A549 (cell line): ENCODE data around the gene LRRFIP2. TPM values are rescaled to one million over a fixed set of nuclear protein-coding genes. Genes with fewer than 3 reads are reported as not detected.

Experiments
- ATAC-seq, 2 experiments: fragments of 200-7000 bp in 1 of 2; fragments of >200 bp in 1 of 2; cut with Nextera tagmentation in 1 of 2; cut with Tn5 transposase in 1 of 2; 3 replicates each; pipeline versions ENCODE4 v1.8.0 to v1.9.1; 2018 to 2020; ENCODE audit warnings: mild to moderate bottlenecking in 1 of 2, moderate library complexity in 1 of 2
- CTCF ChIA-PET: fragments of 300-600 bp; sonication (Branson Sonifier 250); formaldehyde crosslinking; extraction: SDS; loops from one replicate; lab custom pipeline; 2021; ENCODE audit warnings: antibody characterized with exemption, inconsistent platforms; lab: Yijun Ruan, JAX
- POLR2A ChIA-PET: fragments of 350-600 bp; formaldehyde crosslinking; extraction: SDS; loops from one replicate; lab custom pipeline; 2021; ENCODE audit warnings: antibody characterized with exemption, inconsistent platforms; lab: Yijun Ruan, JAX
- DNase-seq, 2 experiments: peaks; one replicate each; pipeline versions ENCODE4 v3.0.0 to v3.0.0-alpha.2; 2011 to 2016; ENCODE audit warnings: low read depth in 1 of 2, low spot score in 1 of 2
- FAIRE-seq: peaks from 2 replicates; lab custom pipeline; 2011; peaks lifted over from hg19 to GRCh38; lab: Jason Lieb, UNC
- H3K27ac ChIP-seq, 2 experiments: fragments of >200 bp; sonication (Bioruptor Twin); formaldehyde crosslinking; 3 replicates each; pipeline ENCODE4 v1.5.1; 2016 to 2017
- H3K4me1 ChIP-seq: fragments of >200 bp; sonication (Bioruptor Twin); formaldehyde crosslinking; 3 replicates; pipeline ENCODE4 v1.6.1; 2016
- H3K4me2 ChIP-seq: fragments of >200 bp; sonication (Bioruptor Twin); formaldehyde crosslinking; 3 replicates; pipeline ENCODE4 v1.6.1; 2016
- H3K4me3 ChIP-seq: fragments of >200 bp; sonication (Bioruptor Twin); formaldehyde crosslinking; 3 replicates; pipeline ENCODE4 v1.5.1; 2016
- H3K9me3 ChIP-seq: fragments of >200 bp; sonication (Bioruptor Twin); formaldehyde crosslinking; 3 replicates; pipeline ENCODE4 v1.6.1; 2016
- BHLHE40 ChIP-seq: IDR thresholded peaks from 2 replicates; pipeline ENCODE4 v1.6.1; 2012; ENCODE audit warnings: low read depth, low read length, inconsistent platforms
- CBX2 ChIP-seq: fragments of 200-600 bp; sonication (generic); IDR thresholded peaks from 2 replicates; pipeline ENCODE4 v1.6.1; 2016; ENCODE audit warnings: low read depth, mild to moderate bottlenecking, borderline replicate concordance
- CHD2 ChIP-seq: fragments of 150-350 bp; IDR thresholded peaks from 2 replicates; pipeline ENCODE4 v1.6.1; 2014; ENCODE audit warnings: low read length; ENCODE audit not compliant: partially characterized antibody
- E2F6 ChIP-seq: IDR thresholded peaks from 2 replicates; pipeline ENCODE4 v1.6.1; 2012; ENCODE audit warnings: low read depth, borderline replicate concordance
- EHF ChIP-seq: fragments of 250-450 bp; sonication (Bioruptor Pico); IDR thresholded peaks from 2 replicates; pipeline ENCODE4 v1.5.0; 2020; ENCODE audit warnings: mild to moderate bottlenecking
- EHMT2 ChIP-seq: fragments of 200-600 bp; sonication (generic); IDR thresholded peaks from 2 replicates; pipeline ENCODE4 v1.6.1; 2016; ENCODE audit warnings: antibody characterized with exemption, low read depth, mild to moderate bottlenecking, moderate library complexity
- ELK1 ChIP-seq: fragments of 150-350 bp; IDR thresholded peaks from 2 replicates; pipeline ENCODE4 v1.6.1; 2014; ENCODE audit warnings: low read depth, mild to moderate bottlenecking, low read length
- EP300 ChIP-seq, 2 experiments: fragments of >200 bp; sonication (Bioruptor Twin); formaldehyde crosslinking; IDR thresholded peaks; 2 replicates in 1 of 2; 3 replicates in 1 of 2; pipeline ENCODE4 v1.6.1; 2016 to 2017
- ESRRA ChIP-seq: fragments of 150-350 bp; IDR thresholded peaks from 2 replicates; pipeline ENCODE4 v1.6.1; 2014; ENCODE audit warnings: mild to moderate bottlenecking, low read length, borderline replicate concordance
- FOSL2 ChIP-seq, 2 experiments: fragments of 450-650 bp in 1 of 2; fragments of >200 bp in 1 of 2; sonication (Bioruptor Twin) in 1 of 2; formaldehyde crosslinking; IDR thresholded peaks; 2 replicates each; pipeline versions ENCODE4 v1.5.0 to v1.6.1; 2016 to 2020; ENCODE audit warnings: mild to moderate bottlenecking in 1 of 2, moderate library complexity in 1 of 2
- GATA3 ChIP-seq: IDR thresholded peaks from 2 replicates; pipeline ENCODE4 v1.6.1; 2012; ENCODE audit warnings: borderline replicate concordance
- HDAC2 ChIP-seq: fragments of 200-600 bp; sonication (generic); IDR thresholded peaks from 2 replicates; pipeline ENCODE4 v1.6.1; 2016
- HES2 ChIP-seq: fragments of >200 bp; sonication (Bioruptor Twin); formaldehyde crosslinking; IDR thresholded peaks from 2 replicates; pipeline ENCODE4 v1.6.1; 2016
- HOXB5 ChIP-seq: fragments of 250-450 bp; sonication (Bioruptor Pico); IDR thresholded peaks from 2 replicates; pipeline ENCODE4 v1.5.0; 2020; ENCODE audit warnings: mild to moderate bottlenecking, moderate library complexity
- JUN ChIP-seq, 2 experiments: fragments of >200 bp; sonication (Bioruptor Twin); formaldehyde crosslinking; IDR thresholded peaks; 2 replicates in 1 of 2; 3 replicates in 1 of 2; pipeline ENCODE4 v1.6.1; 2016 to 2017
- JUNB ChIP-seq: fragments of >200 bp; sonication (Bioruptor Twin); formaldehyde crosslinking; IDR thresholded peaks from 2 replicates; pipeline ENCODE4 v1.6.1; 2016
- KDM5A ChIP-seq: fragments of 200-600 bp; sonication (generic); IDR thresholded peaks from 2 replicates; pipeline ENCODE4 v1.6.1; 2016; ENCODE audit warnings: antibody characterized with exemption, mild to moderate bottlenecking
- MAFK ChIP-seq: fragments of 450-650 bp; IDR thresholded peaks from 2 replicates; pipeline ENCODE4 v1.6.1; 2014; ENCODE audit not compliant: partially characterized antibody
- MAX ChIP-seq: IDR thresholded peaks from 2 replicates; pipeline ENCODE4 v1.6.1; 2012
- MAZ ChIP-seq: fragments of 150-350 bp; IDR thresholded peaks from 2 replicates; pipeline ENCODE4 v1.6.1; 2014; ENCODE audit warnings: antibody characterized with exemption, low read depth, low read length, borderline replicate concordance
- NPAS2 ChIP-seq: fragments of 250-450 bp; sonication (Bioruptor Pico); IDR thresholded peaks from 2 replicates; pipeline ENCODE4 v1.8.0; 2022; ENCODE audit warnings: mild to moderate bottlenecking, moderate library complexity, borderline replicate concordance
- POLR2AphosphoS2 ChIP-seq: conservative IDR thresholded peaks from 2 replicates; pipeline ENCODE4 v1.6.1; 2012; ENCODE audit warnings: low read length, improper control_type of control experiment, inconsistent platforms
- RARB ChIP-seq: fragments of 250-450 bp; sonication (Bioruptor Pico); IDR thresholded peaks from 2 replicates; pipeline ENCODE4 v1.8.0; 2021; ENCODE audit warnings: mild to moderate bottlenecking, moderate library complexity
- RFX5 ChIP-seq: fragments of 450-650 bp; IDR thresholded peaks from 2 replicates; pipeline ENCODE4 v1.7.1; 2014; ENCODE audit warnings: antibody characterized with exemption, mild to moderate bottlenecking, moderate library complexity
- SMC3 ChIP-seq: fragments of >200 bp; sonication (Bioruptor Twin); formaldehyde crosslinking; IDR thresholded peaks from 3 replicates; pipeline ENCODE4 v1.6.1; 2018; ENCODE audit warnings: inconsistent platforms
- TFCP2L1 ChIP-seq: fragments of 250-450 bp; sonication (Bioruptor Pico); IDR thresholded peaks from 2 replicates; pipeline ENCODE4 v1.5.0; 2021; ENCODE audit warnings: mild to moderate bottlenecking
- TP53 ChIP-seq: fragments of 250-450 bp; sonication (Bioruptor Pico); IDR thresholded peaks from 2 replicates; pipeline ENCODE4 v1.5.0; 2021; ENCODE audit warnings: mild to moderate bottlenecking, moderate library complexity
- USF2 ChIP-seq: fragments of 450-650 bp; IDR thresholded peaks from 2 replicates; pipeline ENCODE4 v1.6.1; 2014; ENCODE audit warnings: antibody characterized with exemption
- ZFP36 ChIP-seq: fragments of 450-650 bp; IDR thresholded peaks from 2 replicates; pipeline ENCODE4 v1.6.1; 2014; ENCODE audit warnings: borderline replicate concordance; ENCODE audit not compliant: partially characterized antibody
- ZNF302 ChIP-seq: fragments of 250-450 bp; sonication (Bioruptor Pico); IDR thresholded peaks from 2 replicates; pipeline ENCODE4 v1.9.0; 2021; ENCODE audit warnings: inconsistent platforms, mild to moderate bottlenecking, moderate library complexity
- ZSCAN20 ChIP-seq: fragments of 250-450 bp; sonication (Bioruptor Pico); IDR thresholded peaks from 2 replicates; pipeline ENCODE4 v1.8.0; 2022; ENCODE audit warnings: mild to moderate bottlenecking, moderate library complexity
- WGBS: methylation state at CpG from one replicate; pipeline ENCODE4 v1.1.6; 2017; ENCODE audit errors: missing lambda C conversion rate; 5-methylcytosine and 5-hydroxymethylcytosine counted together
- polyA plus RNA-seq, 4 experiments: library from polyadenylated mRNA; depleted of rRNA in 3 of 4; stranded (reverse); fragments of >200 nt; fragmentation: RNase III in 1 of 4; extraction: RNeasy Plus Mini Kit Qiagen cat#74134 plus additional on column Dnase treatment in 1 of 4; gene quantifications; 2 replicates in 3 of 4; 3 replicates in 1 of 4; pipeline ENCODE4 v1.2.3, GENCODE V29; 2011 to 2017

LRRFIP2 gene
- polyA plus RNA-seq, 2 of the 4 experiments (the other 2 are of a cell fraction) = 48.0 to 66.4 TPM

- TF ChIP-seq MAX = no peak
- TF ChIP-seq RFX5 = no peak
- no peak for TF ChIP-seq TFCP2L1
- TF ChIP-seq JUNB = no peak
- no peak for TF ChIP-seq ELK1
- no peak for TF ChIP-seq HOXB5 (CRISPR knock-in tag)
- no peak for TF ChIP-seq JUN (IDR thresholded peaks at IDR 0.05)
- TF ChIP-seq BHLHE40 = no peak
- TF ChIP-seq ZSCAN20 = no peak
- no peak for TF ChIP-seq EHF (CRISPR knock-in tag)
- no peak for TF ChIP-seq NPAS2 (CRISPR knock-in tag)
- TF ChIP-seq EP300 (IDR thresholded peaks at IDR 0.05) = no peak
- TF ChIP-seq ZFP36 = no peak
- TF ChIP-seq MAZ = no peak
- TF ChIP-seq ESRRA = no peak
- no peak for TF ChIP-seq CBX2
- TF ChIP-seq USF2 = no peak
- no peak for TF ChIP-seq SMC3
- H3K9me3 ChIP-seq = no peaks in the 10 kb centered on the region
- H3K27ac ChIP-seq = no peak overlapping the region; a peak in 2 of 6 replicates
- DNase-seq (no peak), ATAC-seq (no peak), FAIRE-seq (no peak)
- ChIA-PET POLR2A (no interaction called here), CTCF (interaction anchor here (1.4 to 1.5 kb wide), 2 partner anchors 11 kb away, joined by 4 to 5 read pairs; no protein-coding TSS in a partner anchor)
- peaks cover 49% of the 10 kb centered on the region for H3K4me1 ChIP-seq
- WGBS = 87% methylated on average over 3 of the region's 3 CpGs
- H3K4me2 ChIP-seq = no peak overlapping the region
- H3K4me3 ChIP-seq = no peak overlapping the region
These were observed 27.7 kb upstream of the LRRFIP2 start for GRCh38 chr3:37202035-37202434.

- no peak for DNase-seq
- POLR2A ChIA-PET = no interaction called here
- H3K4me3 ChIP-seq = no peak overlapping the region
- TF ChIP-seq CHD2 (no peak), JUNB (no peak), FOSL2 (IDR thresholded peaks at IDR 0.05) (no peak), FOSL2 (CRISPR knock-in tag; IDR thresholded peaks at IDR 0.05) (no peak), GATA3 (no peak), EHMT2 (no peak), ESRRA (no peak), E2F6 (no peak), ZFP36 (no peak), MAFK (no peak), HES2 (no peak), ZNF302 (CRISPR knock-in tag) (no peak), POLR2AphosphoS2 (no peak), KDM5A (no peak), HDAC2 (no peak), TP53 (CRISPR knock-in tag) (no peak), RARB (CRISPR knock-in tag) (no peak), RFX5 (no peak)
- TF ChIP-seq, all 56 proteins: peak for 0
- FAIRE-seq (no peak), ATAC-seq (no peak)
- CTCF ChIA-PET = interaction anchor here (0.9 to 1.2 kb wide), 2 partner anchors 13 to 21 kb away, joined by 3 to 4 read pairs; no protein-coding TSS in a partner anchor
- 87% methylated on average over 4 of the region's 4 CpGs for WGBS
- peak overlapping the region in 1 of 2 experiments; percentile 46; a peak in 3 of 6 replicates for H3K27ac ChIP-seq
- peaks cover 30% of the 10 kb centered on the region for H3K4me1 ChIP-seq
- no peaks in the 10 kb centered on the region for H3K9me3 ChIP-seq
- H3K4me2 ChIP-seq = no peak overlapping the region
These were observed 25.8 kb upstream of the LRRFIP2 start for GRCh38 chr3:37200141-37200540.
